ENCODE results near the gene AIP.

The AIP gene

DNA sequence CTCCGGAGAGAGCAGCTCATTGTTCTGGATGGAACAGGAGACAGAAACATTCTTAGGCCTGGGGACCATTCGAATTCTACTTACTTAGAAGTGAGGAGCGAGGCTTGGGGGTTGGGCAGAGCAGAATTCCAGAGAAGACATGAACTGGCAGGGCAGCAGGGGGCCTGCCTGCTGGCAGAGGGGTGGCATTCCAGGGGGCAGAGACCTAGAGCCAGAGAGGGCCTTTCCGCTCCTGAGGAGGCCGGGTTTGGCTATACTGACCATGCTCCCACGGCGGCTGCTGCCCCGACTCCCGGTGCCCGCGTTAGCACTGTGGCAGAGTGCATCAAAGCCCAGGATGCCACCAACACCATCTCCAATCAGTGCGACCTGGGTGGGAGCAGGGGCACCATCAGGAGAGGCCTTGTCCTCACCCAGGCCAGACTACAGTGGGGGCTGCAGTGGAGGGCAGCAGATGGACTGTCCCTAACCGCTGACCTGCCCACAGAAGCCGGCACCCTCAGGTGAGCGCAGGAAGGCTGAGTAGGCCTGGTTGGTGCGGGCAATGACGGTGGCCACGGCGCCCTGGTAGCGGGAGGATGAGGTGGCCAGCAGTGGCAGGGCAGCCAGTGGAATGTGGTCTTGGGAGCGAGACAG is 14.9 kb downstream of the AIP start:
- no peak overlapping the region for H3K4me3 ChIP-seq (ENCODE audit: low read depth, low read length)
- peaks cover 48% of the 10 kb centered on the region for H3K36me3 ChIP-seq (ENCODE audit: control insufficient read depth, insufficient read depth, low read length)
- H3K4me1 ChIP-seq (ENCODE audit: control insufficient read depth, insufficient read depth, low read length): no peaks in the 10 kb centered on the region
- no peak overlapping the region for H3K9ac ChIP-seq (ENCODE audit: low read depth, low read length)
- H3K27me3 ChIP-seq (ENCODE audit: control insufficient read depth, insufficient read depth, low read length): no peaks in the 10 kb centered on the region
- no peaks in the 10 kb centered on the region for H3K9me3 ChIP-seq (ENCODE audit: control insufficient read depth, insufficient read depth, low read length)
- H3K27ac ChIP-seq (ENCODE audit: low read depth, low read length): no peak overlapping the region

GRCh38 chr11:67498544-67498972 is 15.7 kb downstream of the AIP start:
- H3K4me3 ChIP-seq (ENCODE audit: low read depth, low read length): no peak overlapping the region
- no peak overlapping the region for H3K9ac ChIP-seq (ENCODE audit: low read depth, low read length)
- peaks cover 3% of the 10 kb centered on the region; the same call in 1 of the 2 replicates for H3K27me3 ChIP-seq (ENCODE audit: control insufficient read depth, insufficient read depth, low read length)
- H3K27ac ChIP-seq (ENCODE audit: low read depth, low read length): no peak overlapping the region
- peaks cover 43% of the 10 kb centered on the region for H3K36me3 ChIP-seq (ENCODE audit: control insufficient read depth, insufficient read depth, low read length)
- H3K4me1 ChIP-seq (ENCODE audit: control insufficient read depth, insufficient read depth, low read length): no peaks in the 10 kb centered on the region
- no peaks in the 10 kb centered on the region for H3K9me3 ChIP-seq (ENCODE audit: control insufficient read depth, insufficient read depth, low read length)

- Histone ChIP-seq H3K9me3 (ENCODE audit: control insufficient read depth, insufficient read depth, low read length) (no peaks in the 10 kb centered on the region), H3K27ac (ENCODE audit: low read depth, low read length) (no peak overlapping the region), H3K4me1 (ENCODE audit: control insufficient read depth, insufficient read depth, low read length) (no peaks in the 10 kb centered on the region), H3K27me3 (ENCODE audit: control insufficient read depth, insufficient read depth, low read length) (peaks cover 7% of the 10 kb centered on the region; the same call in 1 of the 2 replicates), H3K36me3 (ENCODE audit: control insufficient read depth, insufficient read depth, low read length) (peaks cover 43% of the 10 kb centered on the region), H3K9ac (ENCODE audit: low read depth, low read length) (no peak overlapping the region), H3K4me3 (ENCODE audit: low read depth, low read length) (no peak overlapping the region)
Observed at GRCh38 chr11:67499808-67500483, 17.1 kb downstream of the AIP start.

- Histone ChIP-seq H3K36me3 (ENCODE audit: control insufficient read depth, insufficient read depth, low read length) (peaks cover 40% of the 10 kb centered on the region), H3K4me3 (ENCODE audit: low read depth, low read length) (no peak overlapping the region), H3K9ac (ENCODE audit: low read depth, low read length) (no peak overlapping the region), H3K27ac (ENCODE audit: low read depth, low read length) (no peak overlapping the region), H3K9me3 (ENCODE audit: control insufficient read depth, insufficient read depth, low read length) (no peaks in the 10 kb centered on the region), H3K27me3 (ENCODE audit: control insufficient read depth, insufficient read depth, low read length) (peaks cover 7% of the 10 kb centered on the region; the same call in 1 of the 2 replicates), H3K4me1 (ENCODE audit: control insufficient read depth, insufficient read depth, low read length) (peaks cover 2% of the 10 kb centered on the region)
Observed at GRCh38 chr11:67500484-67500821, 17.6 kb downstream of the AIP start.

- Histone ChIP-seq H3K27ac (ENCODE audit: low read depth, low read length) (no peak overlapping the region), H3K9me3 (ENCODE audit: control insufficient read depth, insufficient read depth, low read length) (no peaks in the 10 kb centered on the region), H3K9ac (ENCODE audit: low read depth, low read length) (no peak overlapping the region), H3K4me1 (ENCODE audit: control insufficient read depth, insufficient read depth, low read length) (peaks cover 7% of the 10 kb centered on the region), H3K4me3 (ENCODE audit: low read depth, low read length) (no peak overlapping the region), H3K36me3 (ENCODE audit: control insufficient read depth, insufficient read depth, low read length) (peaks cover 35% of the 10 kb centered on the region), H3K27me3 (ENCODE audit: control insufficient read depth, insufficient read depth, low read length) (peaks cover 7% of the 10 kb centered on the region; the same call in 1 of the 2 replicates)
Observed at GRCh38 chr11:67500831-67501715, 18.2 kb downstream of the AIP start.

- Histone ChIP-seq H3K9me3 (ENCODE audit: control insufficient read depth, insufficient read depth, low read length) (no peaks in the 10 kb centered on the region), H3K27ac (ENCODE audit: low read depth, low read length) (no peak overlapping the region), H3K9ac (ENCODE audit: low read depth, low read length) (no peak overlapping the region), H3K36me3 (ENCODE audit: control insufficient read depth, insufficient read depth, low read length) (peaks cover 37% of the 10 kb centered on the region), H3K27me3 (ENCODE audit: control insufficient read depth, insufficient read depth, low read length) (peaks cover 7% of the 10 kb centered on the region; the same call in 1 of the 2 replicates), H3K4me3 (ENCODE audit: low read depth, low read length) (no peak overlapping the region), H3K4me1 (ENCODE audit: control insufficient read depth, insufficient read depth, low read length) (peaks cover 12% of the 10 kb centered on the region)
Observed at GRCh38 chr11:67501854-67502253, 19.0 kb downstream of the AIP start.

DNA sequence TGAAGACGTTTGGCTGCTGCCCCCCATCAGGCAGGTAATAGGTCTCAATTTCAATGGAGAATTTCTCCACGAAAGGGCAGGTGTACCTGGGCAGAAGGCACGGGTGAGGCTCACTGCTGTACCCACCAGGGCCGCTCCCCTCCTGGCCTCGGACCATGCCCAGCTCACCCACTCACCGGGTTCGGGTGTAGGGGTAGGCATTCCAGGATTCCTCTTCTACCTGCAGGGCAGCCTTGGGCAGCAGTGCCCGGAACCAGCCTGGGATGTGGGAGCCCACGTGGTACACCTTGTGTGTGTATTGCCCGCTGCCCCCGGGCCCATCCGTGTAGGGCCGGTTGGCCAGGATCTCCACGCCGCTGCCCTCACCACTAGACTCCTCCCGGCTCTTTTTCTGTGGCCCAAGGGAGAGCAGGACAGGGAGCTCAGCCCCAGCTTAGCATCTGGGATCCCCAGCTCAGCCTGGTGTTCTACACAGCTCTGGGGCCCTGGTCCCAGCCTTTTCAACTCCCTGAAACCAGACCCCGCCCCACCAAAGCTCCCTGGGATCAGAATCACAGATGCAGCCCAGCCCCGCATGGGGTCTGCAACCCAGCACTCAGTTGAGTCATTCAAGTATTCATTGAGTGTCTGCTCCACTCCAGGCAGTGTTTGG is 19.6 kb downstream of the AIP start:
- Histone ChIP-seq H3K27me3 (ENCODE audit: control insufficient read depth, insufficient read depth, low read length) (peaks cover 7% of the 10 kb centered on the region; the same call in 1 of the 2 replicates), H3K9ac (ENCODE audit: low read depth, low read length) (no peak overlapping the region), H3K27ac (ENCODE audit: low read depth, low read length) (no peak overlapping the region), H3K4me1 (ENCODE audit: control insufficient read depth, insufficient read depth, low read length) (peaks cover 18% of the 10 kb centered on the region), H3K4me3 (ENCODE audit: low read depth, low read length) (no peak overlapping the region), H3K36me3 (ENCODE audit: control insufficient read depth, insufficient read depth, low read length) (peaks cover 35% of the 10 kb centered on the region), H3K9me3 (ENCODE audit: control insufficient read depth, insufficient read depth, low read length) (no peaks in the 10 kb centered on the region)

GRCh38 chr11:67503119-67504004 is 20.5 kb downstream of the AIP start:
- Histone ChIP-seq H3K4me1 (ENCODE audit: control insufficient read depth, insufficient read depth, low read length) (peaks cover 18% of the 10 kb centered on the region), H3K9me3 (ENCODE audit: control insufficient read depth, insufficient read depth, low read length) (no peaks in the 10 kb centered on the region), H3K4me3 (ENCODE audit: low read depth, low read length) (peak overlapping the region; percentile 85), H3K36me3 (ENCODE audit: control insufficient read depth, insufficient read depth, low read length) (peaks cover 29% of the 10 kb centered on the region), H3K9ac (ENCODE audit: low read depth, low read length) (no peak overlapping the region), H3K27ac (ENCODE audit: low read depth, low read length) (no peak overlapping the region), H3K27me3 (ENCODE audit: control insufficient read depth, insufficient read depth, low read length) (peaks cover 7% of the 10 kb centered on the region; the same call in 1 of the 2 replicates)

DNA sequence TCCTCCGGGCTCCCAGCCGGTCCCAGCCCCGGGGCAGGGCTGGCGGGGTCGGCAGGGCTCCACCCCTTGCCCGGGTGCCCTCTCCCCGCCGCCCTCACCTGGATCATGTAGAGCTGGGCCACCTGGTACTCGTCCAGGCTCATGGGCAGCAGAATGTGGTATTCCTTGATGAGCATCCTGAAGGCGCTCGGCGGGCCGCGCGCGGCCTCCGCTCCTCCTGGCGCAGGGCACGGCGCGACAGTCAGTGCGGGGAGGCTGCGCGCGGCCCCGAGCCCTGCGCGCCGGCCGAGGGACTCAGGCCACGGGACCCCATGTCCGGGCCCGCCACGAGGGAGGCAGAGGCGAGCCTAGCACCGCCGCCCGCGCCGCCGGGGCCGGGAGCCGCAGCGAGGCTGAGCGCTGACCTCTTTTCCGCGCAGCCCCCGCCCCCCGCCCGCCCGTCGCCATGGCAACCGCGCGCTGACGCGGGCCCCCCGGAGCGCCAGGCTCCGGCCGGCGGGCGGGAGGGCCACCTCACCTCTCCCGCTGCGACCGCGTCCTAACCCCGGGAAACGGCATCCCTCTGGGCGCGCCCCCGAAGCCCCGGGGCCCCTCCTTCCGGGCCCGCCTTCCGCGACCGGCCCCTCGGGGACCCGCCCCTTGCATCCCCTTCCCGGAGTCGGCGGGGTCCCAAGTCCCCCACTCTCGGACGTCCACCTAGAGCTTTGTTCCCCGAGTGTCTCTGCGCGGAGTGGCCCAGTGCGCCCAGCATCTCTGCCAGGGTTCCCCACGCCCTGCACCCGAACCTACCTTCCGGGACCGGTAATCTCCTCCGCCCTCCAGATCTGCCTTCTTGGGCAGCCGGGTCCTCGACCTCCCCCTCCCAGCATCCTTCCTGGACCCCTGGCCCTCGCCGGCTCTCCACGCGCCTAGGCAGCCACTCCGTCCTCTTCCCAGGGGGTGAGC is 21.5 kb downstream of the AIP start:
- Histone ChIP-seq H3K27me3 (ENCODE audit: control insufficient read depth, insufficient read depth, low read length) (peaks cover 7% of the 10 kb centered on the region; the same call in 1 of the 2 replicates), H3K36me3 (ENCODE audit: control insufficient read depth, insufficient read depth, low read length) (peaks cover 25% of the 10 kb centered on the region), H3K4me1 (ENCODE audit: control insufficient read depth, insufficient read depth, low read length) (peaks cover 18% of the 10 kb centered on the region), H3K9me3 (ENCODE audit: control insufficient read depth, insufficient read depth, low read length) (no peaks in the 10 kb centered on the region), H3K9ac (ENCODE audit: low read depth, low read length) (no peak overlapping the region), H3K27ac (ENCODE audit: low read depth, low read length) (peak overlapping the region; percentile 75), H3K4me3 (ENCODE audit: low read depth, low read length) (peak overlapping the region; percentile 85)

Measured in HUES48 (cell line).